ENCODE measurements around the gene ABHD6. TPM values are rescaled to one million over a fixed set of nuclear protein-coding genes. Genes with fewer than 3 reads are reported as not detected.

The ABHD6 gene
- total and polyA plus RNA-seq, 9 of the 15 experiments (the other 6 are each of a cell fraction or from before 2014, with no cell fraction given): 0.53 to 3.6 (median 2.5) TPM

DNA sequence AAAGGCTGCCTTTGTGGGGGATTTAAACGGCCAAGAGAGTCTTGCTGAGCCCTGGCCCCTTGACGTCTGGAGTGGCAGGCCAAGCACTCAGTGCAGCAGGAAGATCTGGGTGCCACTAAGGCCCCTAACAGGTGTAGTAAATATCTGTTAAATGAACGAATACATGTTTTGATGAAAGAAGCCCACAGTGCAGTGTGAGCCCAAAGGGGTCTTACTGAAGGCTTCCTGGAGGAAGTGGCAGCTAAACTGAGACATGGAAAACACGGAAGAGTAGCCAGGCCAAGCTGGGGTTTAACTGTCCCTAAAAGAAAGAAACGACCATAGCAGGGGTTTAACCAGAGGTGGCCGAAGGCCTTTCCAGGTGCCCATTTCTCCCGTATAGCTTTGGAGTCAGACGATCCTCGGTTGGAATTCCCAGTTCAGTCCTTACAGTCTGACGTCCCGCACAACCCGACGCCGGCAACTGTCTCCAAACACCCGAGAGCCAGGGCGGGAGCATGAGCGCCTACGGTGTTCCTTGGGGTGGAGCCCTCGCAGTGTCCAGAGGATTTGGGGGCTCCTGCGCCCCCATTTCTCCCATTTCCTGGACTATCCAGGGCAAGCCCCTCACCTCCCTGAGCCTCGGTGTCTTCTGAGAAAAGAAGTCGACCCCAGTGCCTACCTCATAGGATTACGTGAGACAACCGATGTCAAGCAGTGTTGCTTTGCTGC is 910 bp upstream of the ABHD6 start:
- H2AFZ ChIP-seq (ENCODE audit: low read depth, low read length): peak overlapping the region; percentile 97
- H3K9me3 ChIP-seq (replicated peaks; ENCODE audit: control insufficient read depth, insufficient read depth, low read depth, low read length): no peaks in the 10 kb centered on the region
- peak; percentile 2; the same call in 2 of the 3 replicates for ATAC-seq
- H3K36me3 ChIP-seq (ENCODE audit: control insufficient read depth, insufficient read depth, low read length): no peaks in the 10 kb centered on the region
- H3K4me3 ChIP-seq: peak overlapping the region; percentile 63
- H3K4me2 ChIP-seq (ENCODE audit: insufficient read depth, low read length): peak overlapping the region; percentile 84
- 33% methylated on average over 24 of the region's 24 CpGs for WGBS (ENCODE audit: insufficient coverage, low coverage, missing lambda C conversion rate)
- no peaks in the 10 kb centered on the region for H3K79me2 ChIP-seq (ENCODE audit: control insufficient read depth, insufficient read depth, low read length)
- ChIA-PET CTCF (ENCODE audit: low intra/inter-chr PET ratio) (no interaction called here), POLR2A (no interaction called here)
- peak in 1 of 4 experiments; percentile 13 for DNase-seq (ENCODE audit: extremely low read depth in 1 of 4, low spot score in 3 of 4)
- H3K9me1 ChIP-seq (ENCODE audit: control insufficient read depth, insufficient read depth, low read length): no peaks in the 10 kb centered on the region
- no peaks in the 10 kb centered on the region for H3K27me3 ChIP-seq (ENCODE audit: control insufficient read depth in 2 of 2, insufficient read depth in 2 of 2, low read length in 2 of 2)
- intact Hi-C loops (cut with micrococcal nuclease) (loop anchor here (5.0 kb wide), 1 partner anchor 61 kb away; no protein-coding TSS in a partner anchor), in situ Hi-C loops (cut with MboI) (no loop called here)
- TF ChIP-seq SAFB2 (IDR thresholded peaks at IDR 0.05; ENCODE audit: borderline replicate concordance, low read depth, low read length, severe bottlenecking): no peak
- peak; percentile 69 for TF ChIP-seq ZFP36 (IDR thresholded peaks at IDR 0.05; ENCODE audit: low read depth, low read length, partially characterized antibody)
- H3K9ac ChIP-seq (ENCODE audit: insufficient read depth in 1 of 2, low read depth in 2 of 2, low read length in 2 of 2): peak overlapping the region; percentile 54 to 90
- no peak for FAIRE-seq
- H4K20me1 ChIP-seq (replicated peaks; ENCODE audit: control insufficient read depth, insufficient read depth, low read length): no peaks in the 10 kb centered on the region
- peaks cover 16 to 25% of the 10 kb centered on the region in 2 experiments; a peak in 4 of 5 replicates for H3K4me1 ChIP-seq (replicated peaks in 1 of 2; ENCODE audit: control insufficient read depth in 2 of 2, insufficient read depth in 2 of 2, low read length in 2 of 2)
- TSS peak; percentile 59 for BruUV-seq (replicated peaks)
- H3K27ac ChIP-seq (ENCODE audit: extremely low read depth, low read depth, low read length): no peak overlapping the region

Measured in K562 (cell line).